GM12878 (cell line): ENCODE results near the gene TRPM6. TPM values are rescaled to one million over a fixed set of nuclear protein-coding genes. Genes with fewer than 3 reads are reported as not detected.

Experiments used
- ATAC-seq: fragments of 200-7000 bp; cut with Tn5 transposase; 3 replicates; pipeline ENCODE4 v1.9.1; 2020; ENCODE audit warnings: mild to moderate bottlenecking, moderate library complexity
- BruUV-seq: library from RNA; stranded (reverse); fragments of 400-500 nt; replicated peaks from 2 replicates; lab custom pipeline; 2021; lab: Mats Ljungman, UMichigan
- CTCF ChIA-PET: fragments of 300-600 bp; sonication (Branson Sonifier 250); formaldehyde crosslinking; extraction: SDS; loops from one replicate; lab custom pipeline; 2021; ENCODE audit warnings: inconsistent platforms; lab: Yijun Ruan, JAX
- POLR2A ChIA-PET: fragments of 350-600 bp; formaldehyde crosslinking; extraction: SDS; loops from one replicate; lab custom pipeline; 2021; ENCODE audit warnings: inconsistent platforms; lab: Charles Lee
- RAD21 ChIA-PET: fragments of 300-600 bp; sonication (Branson Sonifier 250); formaldehyde crosslinking; loops from one replicate; lab custom pipeline; 2023; ENCODE audit warnings: antibody characterized with exemption; ENCODE audit not compliant: unreplicated experiment; lab: Charles Lee
- SMC1A ChIA-PET: fragments of 300-600 bp; sonication (Branson Sonifier 250); formaldehyde crosslinking; loops from one replicate; lab custom pipeline; 2023; ENCODE audit not compliant: unreplicated experiment, uncharacterized antibody; lab: Charles Lee
- DNase-seq: peaks from one replicate; pipeline ENCODE4 v3.0.0-alpha.2; 2011; ENCODE audit warnings: low read depth, low spot score
- FAIRE-seq: peaks from 3 replicates; lab custom pipeline; 2011; peaks lifted over from hg19 to GRCh38; lab: Jason Lieb, UNC
- H2AFZ ChIP-seq: 2 replicates; pipeline ENCODE4 v1.6.0; 2011; ENCODE audit warnings: low read depth, low read length, control low read depth; ENCODE audit not compliant: control insufficient read depth
- H3K27ac ChIP-seq: 2 replicates; pipeline ENCODE4 v1.5.1; 2011; ENCODE audit warnings: control low read depth; ENCODE audit not compliant: control insufficient read depth, insufficient read depth
- H3K27me3 ChIP-seq, 2 experiments: replicated peaks in 1 of 2; 2 replicates each; pipeline versions ENCODE4 v1.6.0 to v1.6.1; 2011; ENCODE audit warnings: low read length in 1 of 2; ENCODE audit not compliant: control insufficient read depth in 2 of 2, insufficient read depth in 2 of 2
- H3K36me3 ChIP-seq, 2 experiments: 2 replicates each; pipeline ENCODE4 v1.5.1; 2011; ENCODE audit warnings: low read length in 1 of 2; ENCODE audit not compliant: control insufficient read depth in 2 of 2, insufficient read depth in 2 of 2
- H3K4me1 ChIP-seq: 2 replicates; pipeline ENCODE4 v1.6.1; 2011; ENCODE audit warnings: mild to moderate bottlenecking, low read length, moderate library complexity, mixed read lengths; ENCODE audit not compliant: control insufficient read depth, insufficient read depth
- H3K4me2 ChIP-seq: 2 replicates; pipeline ENCODE4 v1.6.0; 2011; ENCODE audit warnings: control low read depth; ENCODE audit not compliant: control insufficient read depth, insufficient read depth
- H3K4me3 ChIP-seq: fragments of 200-600 bp; sonication (generic); 2 replicates; pipeline ENCODE4 v1.5.1; 2016
- H3K79me2 ChIP-seq: 2 replicates; pipeline ENCODE4 v1.6.0; 2011; ENCODE audit warnings: low read length; ENCODE audit not compliant: control insufficient read depth, insufficient read depth
- H3K9ac ChIP-seq: 2 replicates; pipeline ENCODE4 v1.8.0; 2011; ENCODE audit warnings: low read length, control low read depth, mixed read lengths; ENCODE audit not compliant: control insufficient read depth, insufficient read depth
- H3K9me3 ChIP-seq: replicated peaks from 3 replicates; pipeline ENCODE4 v1.5.1; 2011; ENCODE audit warnings: mild to moderate bottlenecking, low read length; ENCODE audit not compliant: control insufficient read depth, insufficient read depth
- H4K20me1 ChIP-seq: 2 replicates; pipeline ENCODE4 v1.6.0; 2011; ENCODE audit not compliant: control insufficient read depth, insufficient read depth
- ATF2 ChIP-seq: IDR thresholded peaks from 2 replicates; pipeline ENCODE4 v1.6.1; 2012; ENCODE audit warnings: low read length, inconsistent platforms
- ELK1 ChIP-seq: IDR thresholded peaks from 2 replicates; pipeline ENCODE4 v1.6.1; 2012; ENCODE audit warnings: low read depth, low read length, improper control_type of control experiment
- EP300 ChIP-seq, 2 experiments: fragments of 150-350 bp in 1 of 2; IDR thresholded peaks; 2 replicates each; pipeline ENCODE4 v1.6.1; 2011 to 2012; ENCODE audit warnings: low read depth in 2 of 2, low read length in 2 of 2, borderline replicate concordance in 1 of 2, improper control_type of control experiment in 1 of 2, inconsistent platforms in 1 of 2; ENCODE audit not compliant: control insufficient read depth in 1 of 2
- LARP7 ChIP-seq: fragments of 450-650 bp; IDR thresholded peaks from 2 replicates; pipeline ENCODE4 v1.6.1; 2017; ENCODE audit warnings: mild to moderate bottlenecking
- MYC ChIP-seq: IDR thresholded peaks from 2 replicates; pipeline ENCODE4 v1.6.1; 2011; ENCODE audit warnings: mild to moderate bottlenecking, low read length, moderate library complexity, inconsistent platforms; ENCODE audit not compliant: insufficient read depth, insufficient replicate concordance, insufficient read length, severe bottlenecking
- NR2C2 ChIP-seq: IDR thresholded peaks from 2 replicates; pipeline ENCODE4 v1.6.1; 2011; ENCODE audit warnings: borderline replicate concordance, low read depth; ENCODE audit not compliant: control insufficient read depth, insufficient read length
- PBX3 ChIP-seq: IDR thresholded peaks from 2 replicates; pipeline ENCODE4 v1.6.1; 2011; ENCODE audit warnings: mild to moderate bottlenecking, low read depth, low read length, moderate library complexity; ENCODE audit not compliant: insufficient replicate concordance
- PKNOX1 ChIP-seq: fragments of 450-650 bp; IDR thresholded peaks from 2 replicates; pipeline ENCODE4 v1.6.1; 2016; ENCODE audit warnings: mild to moderate bottlenecking
- POU2F2 ChIP-seq: IDR thresholded peaks from 3 replicates; pipeline ENCODE4 v1.6.1; 2011; ENCODE audit warnings: low read depth, mild to moderate bottlenecking, low read length, borderline replicate concordance
- RELA ChIP-seq: fragments of 450-650 bp; IDR thresholded peaks from 2 replicates; pipeline ENCODE4 v1.8.0; 2014; ENCODE audit warnings: borderline replicate concordance; ENCODE audit not compliant: partially characterized antibody
- RELB ChIP-seq: fragments of 450-650 bp; IDR thresholded peaks from 2 replicates; pipeline ENCODE4 v1.6.1; 2017; ENCODE audit warnings: low read depth, mild to moderate bottlenecking, moderate library complexity
- RUNX3 ChIP-seq: IDR thresholded peaks from 2 replicates; pipeline ENCODE4 v1.6.1; 2012; ENCODE audit warnings: low read length, inconsistent platforms
- SUZ12 ChIP-seq: fragments of 200-600 bp; sonication (generic); IDR thresholded peaks from one replicate; pipeline ENCODE4 v1.6.1; 2018; ENCODE audit warnings: antibody characterized with exemption, mild to moderate bottlenecking; ENCODE audit not compliant: unreplicated experiment
- TBL1XR1 ChIP-seq: IDR thresholded peaks from 2 replicates; pipeline ENCODE4 v1.6.1; 2012; ENCODE audit warnings: low read depth, low read length, improper control_type of control experiment
- TCF3 ChIP-seq: IDR thresholded peaks from 2 replicates; pipeline ENCODE4 v1.6.1; 2012; ENCODE audit warnings: low read depth, mild to moderate bottlenecking, low read length, borderline replicate concordance; ENCODE audit not compliant: insufficient read depth
- ZSCAN29 ChIP-seq: fragments of 450-650 bp; IDR thresholded peaks from 2 replicates; pipeline ENCODE4 v1.6.1; 2017; ENCODE audit warnings: mild to moderate bottlenecking, moderate library complexity
- WGBS: methylation state at CpG from one replicate; pipeline ENCODE4 v1.1.6; 2016; ENCODE audit warnings: low lambda C conversion rate; ENCODE audit not compliant: insufficient replicate concordance, insufficient coverage; ENCODE audit errors: missing lambda C conversion rate; 5-methylcytosine and 5-hydroxymethylcytosine counted together
- in situ Hi-C: fragments of 300-500 bp; cut with MboI; formaldehyde crosslinking; loops from 9 replicates; pipeline ENCODE4 v1.14.3; 2018; ENCODE audit warnings: mixed read lengths
- intact Hi-C: fragments of 100-400 bp; cut with micrococcal nuclease; formaldehyde crosslinking; loops from one replicate; pipeline ENCODE4 v1.14.2; 2022; ENCODE audit not compliant: unreplicated experiment
- polyA plus RNA-seq, 11 experiments: library from polyadenylated mRNA; depleted of rRNA in 4 of 11; unstranded in 6 of 11; stranded (reverse) in 5 of 11; fragments of >200 nt; fragmentation: Nextera tagmentation in 4 of 11; fragmentation: Illumina TruSeq in 1 of 11; extraction: Ambion mirVana in 4 of 11; extraction: Trizol in 1 of 11; gene quantifications; 1 replicate in 1 of 11; 2 replicates in 10 of 11; pipeline versions ENCODE4 v1.2.1 to v1.2.3, GENCODE V29; 2011 to 2016; ENCODE audit warnings: inconsistent platforms in 2 of 11, missing spikeins in 2 of 11, low read depth in 1 of 11
- total RNA-seq, 4 experiments: library from RNA; depleted of rRNA in 3 of 4; stranded (reverse); fragments of >200 nt in 3 of 4; fragmentation: Illumina TruSeq in 1 of 4; extraction: Trizol in 1 of 4; gene quantifications; 2 replicates each; pipeline versions ENCODE4 v1.2.1 to v1.2.3, GENCODE V29; 2013 to 2021

The TRPM6 gene
- total and polyA plus RNA-seq, 10 of the 15 experiments (the other 5 are each of a cell fraction or from before 2014, with no cell fraction given): under 0.01 to 0.34 (median 0.05) TPM; not detected in 1

GRCh38 chr9:74742191-74742790 is 145.4 kb downstream of the TRPM6 start:
- H3K27ac ChIP-seq: no peak overlapping the region
- ATAC-seq (no peak), DNase-seq (no peak), FAIRE-seq (no peak)
- ChIA-PET RAD21 (no interaction called here), CTCF (interaction anchor here (0.9 to 1.9 kb wide), 6 partner anchors 9 to 286 kb away, joined by 3 to 6 read pairs (median 3); partner anchors contain the start of genes C9orf40 and CARNMT1), POLR2A (interaction anchor here (0.5 kb wide), 1 partner anchor 1568 kb away, joined by 4 read pairs; no protein-coding TSS in a partner anchor), SMC1A (interaction anchor here (1.0 kb wide), 1 partner anchor 313 kb away, joined by 3 read pairs; no protein-coding TSS in a partner anchor)
- no peak overlapping the region for H2AFZ ChIP-seq
- no TSS peak for BruUV-seq
- H3K4me1 ChIP-seq: no peaks in the 10 kb centered on the region
- WGBS: 44% methylated on average over 1 of the region's 1 CpG
- no peaks in the 10 kb centered on the region for H3K79me2 ChIP-seq
- H3K27me3 ChIP-seq: peaks cover 0 to 7% of the 10 kb centered on the region in 2 experiments; a peak in 2 of 4 replicates
- intact Hi-C loops (loop anchor here (2.0 to 10.0 kb wide), 4 partner anchors 163 to 1537 kb away; partner anchors contain the start of gene RORB), in situ Hi-C loops (loop anchor here (25.0 kb wide), 1 partner anchor 1055 kb away; no protein-coding TSS in a partner anchor)
- H4K20me1 ChIP-seq: no peaks in the 10 kb centered on the region
- no peak overlapping the region for H3K4me3 ChIP-seq
- no peaks in the 10 kb centered on the region for H3K36me3 ChIP-seq
- no peaks in the 10 kb centered on the region for H3K9me3 ChIP-seq
- no peak overlapping the region for H3K4me2 ChIP-seq
- H3K9ac ChIP-seq: no peak overlapping the region
- no peak for TF ChIP-seq NR2C2
- TF ChIP-seq LARP7: no peak
- TF ChIP-seq ATF2: no peak
- TF ChIP-seq ELK1: no peak
- no peak for TF ChIP-seq RELB
- no peak for TF ChIP-seq ZSCAN29
- TF ChIP-seq POU2F2: no peak
- TF ChIP-seq PKNOX1: no peak
- no peak for TF ChIP-seq EP300 (IDR thresholded peaks at IDR 0.05; ENCODE audit: borderline replicate concordance in 1 of 2, control insufficient read depth in 1 of 2, low read depth in 2 of 2, low read length in 2 of 2)
- TF ChIP-seq MYC: no peak
- TF ChIP-seq SUZ12: no peak
- TF ChIP-seq TCF3: no peak
- no peak for TF ChIP-seq RUNX3
- no peak for TF ChIP-seq PBX3
- no peak for TF ChIP-seq TBL1XR1
- no peak for TF ChIP-seq RELA
